ENCODE data around the gene ZNF10.

ZNF10 gene

GRCh38 chr12:133120385-133121191 lies 9.8 kb upstream of the ZNF10 start:
- H3K27ac ChIP-seq, result no peak overlapping the region
- TF ChIP-seq CTCF (conservative IDR thresholded peaks at IDR 0.05), result no peak
- TF ChIP-seq ZFX (IDR thresholded peaks at IDR 0.05), result no peak

- no peak for TF ChIP-seq CTCF (conservative IDR thresholded peaks at IDR 0.05)
- TF ChIP-seq ZFX (IDR thresholded peaks at IDR 0.05), result no peak
- H3K27ac ChIP-seq, result no peak overlapping the region
Measured at GRCh38 chr12:133124674-133125073, 5.8 kb upstream of the ZNF10 start.

GRCh38 chr12:133129368-133130037 lies 924 bp upstream of the ZNF10 start:
- TF ChIP-seq ZFX (IDR thresholded peaks at IDR 0.05) (no peak), CTCF (conservative IDR thresholded peaks at IDR 0.05) (no peak)
- peak overlapping the region; percentile 82 for H3K27ac ChIP-seq

GRCh38 chr12:133130808-133131128 lies 341 bp downstream of the ZNF10 start:
- H3K27ac ChIP-seq, result peak overlapping the region; percentile 82
- TF ChIP-seq ZFX (IDR thresholded peaks at IDR 0.05) (no peak), CTCF (conservative IDR thresholded peaks at IDR 0.05) (no peak)

GRCh38 chr12:133135747-133136146 lies 5.3 kb downstream of the ZNF10 start:
- no peak for TF ChIP-seq ZFX (IDR thresholded peaks at IDR 0.05)
- no peak for TF ChIP-seq CTCF (conservative IDR thresholded peaks at IDR 0.05)

GRCh38 chr12:133145981-133146380 lies 15.6 kb downstream of the ZNF10 start:
- H3K27ac ChIP-seq, result no peak overlapping the region
- TF ChIP-seq ZFX (IDR thresholded peaks at IDR 0.05), result no peak

More at GRCh38 chr12:133135747-133136146, 5.3 kb downstream of the ZNF10 start:
- no peak overlapping the region for H3K27ac ChIP-seq

GRCh38 chr12:133156125-133156690 lies 25.8 kb downstream of the ZNF10 start:
- H3K27ac ChIP-seq, result no peak overlapping the region
- TF ChIP-seq CTCF (conservative IDR thresholded peaks at IDR 0.05) (no peak), ZFX (IDR thresholded peaks at IDR 0.05) (no peak)
